DMS 273 (cell line): ENCODE data around the gene ECT2L.

Experiments used
- DNase-seq: peaks from one replicate; lab custom pipeline; 2025; ENCODE audit not compliant: unreplicated experiment; lab: John Stamatoyannopoulos, UW

Gene ECT2L

GRCh38 chr6:138849791-138850190 lies 53.9 kb downstream of the ECT2L start:
- DNase-seq = no peak

DNA sequence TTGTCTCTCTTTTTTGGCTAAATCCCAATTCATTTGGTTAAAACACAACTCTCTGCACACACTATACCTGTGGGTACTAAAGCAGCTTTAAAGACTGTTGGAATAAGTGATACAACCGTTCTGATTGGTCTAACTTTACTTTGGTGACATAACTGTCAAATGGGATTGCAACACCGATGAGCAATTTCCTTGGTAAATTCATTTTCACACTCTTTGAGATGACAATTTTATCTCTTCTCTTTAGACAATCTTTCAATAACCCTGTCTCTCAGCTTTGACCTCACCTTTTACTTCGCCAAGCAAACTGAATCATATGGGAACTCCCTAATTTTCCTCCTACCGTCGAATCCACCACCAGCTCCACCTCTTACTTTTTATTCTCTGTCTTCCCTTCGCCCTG lies 60.8 kb downstream of the ECT2L start:
- no peak for DNase-seq

GRCh38 chr6:138857775-138858174 lies 61.9 kb downstream of the ECT2L start:
- no peak for DNase-seq

DNA sequence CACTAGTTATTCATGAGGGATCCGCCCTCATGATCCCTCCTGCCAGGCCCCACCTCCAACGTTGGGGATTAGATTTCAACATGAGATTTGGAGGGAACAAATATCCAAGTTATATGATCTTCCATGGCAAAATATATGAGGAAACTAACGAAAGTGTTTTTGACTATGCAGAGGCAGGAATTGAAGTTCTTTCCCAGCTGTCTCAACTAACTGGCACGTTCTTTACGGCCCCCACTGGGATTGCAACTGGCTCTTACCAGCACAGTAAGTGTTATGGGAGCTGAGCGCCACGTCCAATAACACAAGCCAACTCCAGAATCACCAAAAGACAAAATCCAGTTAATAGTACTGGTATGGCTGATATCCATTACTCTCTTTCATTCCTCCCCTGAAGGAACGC lies 66.6 kb downstream of the ECT2L start:
- no peak for DNase-seq

DNA sequence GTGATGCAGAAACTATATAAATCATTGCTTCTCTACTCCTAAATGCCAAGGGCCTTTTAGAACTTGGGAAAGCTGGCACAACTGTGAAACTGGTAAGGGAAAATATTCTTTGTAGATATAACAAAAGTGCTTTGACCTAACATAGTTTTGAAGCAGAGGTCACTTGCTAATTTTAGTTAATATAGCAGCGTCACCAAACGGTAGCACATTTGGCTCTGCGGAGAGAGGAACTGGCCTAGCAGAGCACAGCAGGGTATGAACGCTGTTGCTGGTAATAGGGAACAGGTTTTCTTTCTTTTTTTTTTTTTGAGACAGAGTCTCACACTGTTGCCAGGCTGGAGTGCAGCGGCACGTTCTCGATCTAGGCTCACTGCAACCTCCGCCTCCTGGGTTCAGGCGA lies 67.4 kb downstream of the ECT2L start:
- no peak for DNase-seq

GRCh38 chr6:138864343-138864890 lies 68.5 kb downstream of the ECT2L start:
- DNase-seq = no peak

DNA sequence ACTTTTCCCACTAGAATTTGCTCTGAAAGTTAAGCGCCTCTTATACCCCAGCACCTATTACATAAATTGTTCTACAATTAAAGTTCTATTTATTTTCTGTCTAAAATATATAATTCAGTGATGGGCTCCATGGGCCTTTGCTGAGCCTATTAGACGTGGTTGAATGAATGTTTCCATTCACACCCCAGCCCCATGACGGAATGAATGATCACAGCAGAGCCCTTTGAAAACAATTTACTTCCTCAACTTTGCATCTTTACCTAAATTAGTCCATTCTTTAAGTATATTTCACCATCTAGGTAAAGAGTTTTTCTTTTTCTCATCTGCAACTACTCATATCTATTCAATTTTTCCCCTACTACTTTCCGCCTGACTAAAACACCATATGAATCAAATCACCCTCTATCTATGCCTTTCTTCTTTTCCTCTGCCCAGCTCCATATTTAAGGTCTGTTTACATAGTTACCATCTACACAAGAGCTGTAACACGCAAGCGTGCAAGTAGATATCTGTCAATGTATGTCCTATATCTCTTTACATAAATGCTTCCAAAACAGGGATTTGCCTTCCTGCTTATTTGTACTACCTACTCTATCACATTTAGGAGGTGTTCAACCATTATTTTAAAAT lies 69.7 kb downstream of the ECT2L start:
- no peak for DNase-seq

GRCh38 chr6:138868181-138868580 lies 72.3 kb downstream of the ECT2L start:
- DNase-seq = no peak

- DNase-seq = peak; percentile 21
Observed at GRCh38 chr6:138869398-138869797, 73.5 kb downstream of the ECT2L start.

DNA sequence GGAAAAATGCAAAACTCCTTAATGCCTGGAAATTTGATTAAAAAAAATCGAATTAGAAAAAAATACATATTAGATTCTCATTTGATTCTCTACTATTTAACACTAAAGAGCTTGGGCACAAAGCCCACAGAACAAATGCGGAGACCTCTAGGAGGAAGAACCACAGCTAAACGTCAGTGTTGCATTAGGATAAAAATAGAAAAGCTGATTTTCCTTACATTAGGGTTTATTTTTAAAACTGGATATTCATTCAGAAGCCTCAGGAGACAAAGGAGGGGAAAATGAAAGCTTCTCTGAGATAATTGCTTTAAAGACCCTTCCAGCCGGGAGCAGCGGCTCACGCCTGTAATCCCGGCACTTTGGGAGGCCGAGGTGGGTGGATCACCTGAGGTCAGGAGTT lies 77.3 kb downstream of the ECT2L start:
- DNase-seq = no peak

DNA sequence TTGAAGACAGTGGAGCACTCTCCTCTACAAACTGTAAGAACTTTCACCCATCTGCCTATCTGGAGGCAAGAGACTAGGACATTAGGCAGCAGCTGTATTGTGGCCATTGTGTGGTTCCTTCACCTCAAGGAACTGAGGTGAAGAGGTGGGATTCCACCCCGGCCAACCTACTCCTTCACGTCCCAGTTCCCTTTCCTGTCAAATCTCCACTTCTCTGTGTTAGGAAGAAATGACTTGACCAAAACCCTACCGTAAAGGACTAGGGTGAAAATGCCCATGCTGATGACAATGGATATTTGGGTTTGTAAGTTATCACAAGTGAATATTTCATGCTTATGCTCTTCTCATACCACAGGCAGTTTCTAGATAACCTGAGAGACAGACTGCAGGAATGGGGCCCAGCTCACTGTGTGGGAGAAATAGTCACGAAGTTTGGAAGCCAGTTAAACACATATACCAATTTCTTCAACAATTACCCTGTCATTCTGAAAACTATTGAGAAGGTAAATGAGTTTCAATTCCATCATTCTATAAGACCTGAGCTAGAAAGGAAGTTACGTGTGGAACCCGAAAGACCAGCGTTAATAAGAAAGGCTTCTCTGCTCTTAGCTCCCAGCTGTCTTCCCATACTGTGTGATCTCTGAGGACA lies 86.6 kb downstream of the ECT2L start:
- no peak for DNase-seq

- DNase-seq = no peak
Observed at GRCh38 chr6:138885156-138885819, 89.4 kb downstream of the ECT2L start.

GRCh38 chr6:138891255-138891986 lies 95.5 kb downstream of the ECT2L start:
- DNase-seq = no peak

DNA sequence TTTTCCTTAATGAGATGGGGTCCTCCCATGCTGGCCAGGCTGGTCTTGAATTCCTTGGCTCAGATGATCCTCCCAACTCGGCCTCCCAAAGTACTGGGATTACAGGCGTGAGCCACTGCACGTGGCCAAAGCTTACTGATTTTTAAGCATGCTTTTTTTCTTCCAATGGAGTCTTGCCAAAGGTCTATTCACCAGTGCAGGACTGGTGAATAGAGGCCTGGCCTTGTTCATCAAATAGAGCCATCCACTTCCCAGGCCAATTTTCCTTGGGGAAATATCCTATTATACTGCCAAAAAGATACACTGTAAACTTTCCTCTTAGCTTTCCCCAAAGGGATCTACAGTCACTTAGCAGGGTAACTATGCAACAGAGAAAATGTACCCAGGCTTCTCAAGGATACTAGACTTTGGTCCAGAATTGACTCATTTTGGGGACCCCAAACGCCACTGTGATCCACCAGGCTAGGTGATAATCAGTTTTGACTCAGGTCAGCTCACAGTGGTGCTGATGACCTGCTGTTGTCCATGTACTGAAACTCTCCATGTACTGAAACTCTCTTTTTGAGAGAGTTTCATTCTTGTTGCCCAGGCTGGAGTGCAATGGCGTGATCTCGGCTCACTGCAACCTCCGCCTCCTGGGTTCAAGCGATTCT lies 100.3 kb downstream of the ECT2L start:
- DNase-seq = no peak

- no peak for DNase-seq
Observed at GRCh38 chr6:138897031-138897430, 101.1 kb downstream of the ECT2L start.

DNA sequence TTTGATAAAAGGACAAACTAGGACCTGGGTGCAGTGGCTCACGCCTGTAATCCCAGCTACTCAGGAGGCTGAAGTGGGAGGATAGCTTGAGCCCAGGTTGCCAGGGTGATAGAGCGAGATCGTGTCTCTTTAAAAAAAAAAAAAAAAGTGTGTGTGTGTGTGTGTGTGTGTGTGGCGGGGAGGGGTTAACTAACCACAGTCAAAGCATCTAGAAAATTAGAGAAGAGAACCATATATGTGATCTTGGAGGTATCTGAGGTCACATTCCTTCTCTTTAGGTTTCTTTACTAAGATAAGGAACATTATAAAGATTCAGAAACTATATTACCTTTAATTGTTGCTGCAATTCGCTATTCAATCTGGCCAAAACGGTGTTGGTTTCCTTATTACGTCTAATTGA lies 111.3 kb downstream of the ECT2L start:
- DNase-seq = no peak

GRCh38 chr6:138909511-138909910 lies 113.6 kb downstream of the ECT2L start:
- no peak for DNase-seq

- no peak for DNase-seq
Observed at GRCh38 chr6:138909975-138910374, 114.1 kb downstream of the ECT2L start.

DNA sequence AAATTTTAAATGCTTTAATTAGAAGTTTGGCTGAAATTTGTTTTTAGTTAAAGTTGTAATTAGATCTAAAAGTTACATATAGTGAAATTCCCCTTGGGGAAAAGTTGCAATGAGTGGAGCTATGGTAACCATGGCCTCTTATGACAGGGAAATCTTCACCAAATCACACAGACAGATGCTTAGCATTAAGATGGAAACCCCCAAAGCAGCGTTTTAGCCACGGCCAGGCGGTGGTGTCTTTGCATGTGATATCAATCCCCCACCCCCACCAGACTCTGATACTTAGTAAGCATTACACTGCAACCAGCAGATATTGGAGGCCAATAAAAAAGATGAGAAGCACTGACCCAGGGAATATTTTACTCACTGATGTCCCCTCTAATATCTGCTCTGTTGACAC lies 116.4 kb downstream of the ECT2L start:
- DNase-seq = no peak

- DNase-seq = no peak
Observed at GRCh38 chr6:138914701-138915100, 118.8 kb downstream of the ECT2L start.

GRCh38 chr6:138920906-138921305 lies 125.0 kb downstream of the ECT2L start:
- DNase-seq = no peak
